Measurements from ENCODE around the gene CRYL1.

The CRYL1 gene

GRCh38 chr13:20571676-20572075 lies 46.0 kb upstream of the CRYL1 start:
- Histone ChIP-seq H3K27me3 (ENCODE audit: control insufficient read depth, low read length) (no peaks in the 10 kb centered on the region), H3F3A (ENCODE audit: control insufficient read depth, insufficient read depth) (peaks cover 2% of the 10 kb centered on the region; the same call in 1 of the 2 replicates), H3K9me2 (replicated peaks; ENCODE audit: control insufficient read depth, low read length) (no peaks in the 10 kb centered on the region), H4K20me1 (ENCODE audit: control insufficient read depth, insufficient read depth, low read depth, low read length) (no peaks in the 10 kb centered on the region), H3K4me3 (ENCODE audit: low read length) (no peak overlapping the region), H3K36me3 (ENCODE audit: control insufficient read depth, low read length) (peaks cover under 1% of the 10 kb centered on the region; the same call in 1 of the 2 replicates), H3K9me3 (ENCODE audit: control insufficient read depth, insufficient read depth, low read length) (0 out of 2 replicates have a peak, but pooled peaks cover 2% of the 10 kb centered on the region), H3K27ac (ENCODE audit: low read depth, low read length) (no peak overlapping the region), H3K4me2 (ENCODE audit: low read length) (no peak overlapping the region), H3K79me2 (ENCODE audit: control insufficient read depth, low read length) (peaks cover 11% of the 10 kb centered on the region), H3K4me1 (ENCODE audit: control insufficient read depth, low read length) (peaks cover 9% of the 10 kb centered on the region)
- no peak for TF ChIP-seq EZH2phosphoT487 (IDR thresholded peaks at IDR 0.05; ENCODE audit: borderline replicate concordance, low read length)
- no peak for TF ChIP-seq CTCF (IDR thresholded peaks at IDR 0.05; ENCODE audit: low read depth, low read length, poor library complexity, severe bottlenecking)

GRCh38 chr13:20570517-20570916 lies 44.9 kb upstream of the CRYL1 start:
- H4K20me1 ChIP-seq (ENCODE audit: control insufficient read depth, insufficient read depth, low read depth, low read length), result no peaks in the 10 kb centered on the region

GRCh38 chr13:20567881-20568528 lies 42.3 kb upstream of the CRYL1 start:
- Histone ChIP-seq H3K79me2 (ENCODE audit: control insufficient read depth, low read length) (peaks cover 11% of the 10 kb centered on the region), H3K27ac (ENCODE audit: low read depth, low read length) (peak overlapping the region; percentile 58), H3K4me2 (ENCODE audit: low read length) (peak overlapping the region; percentile 98), H3K9me3 (ENCODE audit: control insufficient read depth, insufficient read depth, low read length) (peaks cover 13% of the 10 kb centered on the region; the same call in 1 of the 2 replicates), H4K20me1 (ENCODE audit: control insufficient read depth, insufficient read depth, low read depth, low read length) (no peaks in the 10 kb centered on the region), H3K4me1 (ENCODE audit: control insufficient read depth, low read length) (peaks cover 12% of the 10 kb centered on the region), H3K4me3 (ENCODE audit: low read length) (peak overlapping the region; percentile 98), H3F3A (ENCODE audit: control insufficient read depth, insufficient read depth) (peaks cover 2% of the 10 kb centered on the region; the same call in 1 of the 2 replicates), H3K36me3 (ENCODE audit: control insufficient read depth, low read length) (no peaks in the 10 kb centered on the region), H3K9me2 (replicated peaks; ENCODE audit: control insufficient read depth, low read length) (no peaks in the 10 kb centered on the region), H3K27me3 (ENCODE audit: control insufficient read depth, low read length) (no peaks in the 10 kb centered on the region)
- TF ChIP-seq CTCF (IDR thresholded peaks at IDR 0.05; ENCODE audit: low read depth, low read length, poor library complexity, severe bottlenecking) (no peak), EZH2phosphoT487 (IDR thresholded peaks at IDR 0.05; ENCODE audit: borderline replicate concordance, low read length) (no peak)

More at GRCh38 chr13:20570517-20570916, 44.9 kb upstream of the CRYL1 start:
- Histone ChIP-seq H3K36me3 (ENCODE audit: control insufficient read depth, low read length) (no peaks in the 10 kb centered on the region), H3K4me3 (ENCODE audit: low read length) (no peak overlapping the region), H3K9me3 (ENCODE audit: control insufficient read depth, insufficient read depth, low read length) (peaks cover 2% of the 10 kb centered on the region; the same call in 1 of the 2 replicates), H3K4me1 (ENCODE audit: control insufficient read depth, low read length) (peaks cover 12% of the 10 kb centered on the region), H3K9me2 (replicated peaks; ENCODE audit: control insufficient read depth, low read length) (no peaks in the 10 kb centered on the region), H3K27ac (ENCODE audit: low read depth, low read length) (no peak overlapping the region), H3K4me2 (ENCODE audit: low read length) (no peak overlapping the region), H3K79me2 (ENCODE audit: control insufficient read depth, low read length) (peaks cover 11% of the 10 kb centered on the region), H3F3A (ENCODE audit: control insufficient read depth, insufficient read depth) (peaks cover 2% of the 10 kb centered on the region; the same call in 1 of the 2 replicates), H3K27me3 (ENCODE audit: control insufficient read depth, low read length) (no peaks in the 10 kb centered on the region)
- TF ChIP-seq EZH2phosphoT487 (IDR thresholded peaks at IDR 0.05; ENCODE audit: borderline replicate concordance, low read length), result no peak
- TF ChIP-seq CTCF (IDR thresholded peaks at IDR 0.05; ENCODE audit: low read depth, low read length, poor library complexity, severe bottlenecking), result no peak
